RWPE1 (cell line): Measurements from ENCODE around the gene FEM1A.

Source experiments
- CTCF ChIA-PET: fragments of 350-600 bp; sonication (Branson Sonifier 250); formaldehyde crosslinking; extraction: SDS; loops from one replicate; lab custom pipeline; 2021; lab: Yijun Ruan, JAX
- POLR2A ChIA-PET: fragments of 400-600 bp; formaldehyde crosslinking; extraction: SDS; loops from one replicate; lab custom pipeline; 2020; ENCODE audit warnings: antibody characterized with exemption; ENCODE audit not compliant: low non-redundant PET; lab: Yijun Ruan, JAX
- DNase-seq: peaks from one replicate; pipeline ENCODE4 v3.0.0; 2012; ENCODE audit warnings: low spot score
- H3K27ac ChIP-seq: fragments of 450-650 bp; 2 replicates; pipeline ENCODE4 v1.5.1; 2017
- CTCF ChIP-seq: fragments of 450-650 bp; conservative IDR thresholded peaks from 2 replicates; pipeline ENCODE4 v1.5.1; 2017; ENCODE audit warnings: low read depth, mild to moderate bottlenecking

The FEM1A gene

GRCh38 chr19:4758659-4759058 is 32.9 kb upstream of the FEM1A start:
- ChIA-PET POLR2A (no interaction called here), CTCF (no interaction called here)
- no peak for TF ChIP-seq CTCF
- no peak for DNase-seq
- no peak overlapping the region for H3K27ac ChIP-seq

DNA sequence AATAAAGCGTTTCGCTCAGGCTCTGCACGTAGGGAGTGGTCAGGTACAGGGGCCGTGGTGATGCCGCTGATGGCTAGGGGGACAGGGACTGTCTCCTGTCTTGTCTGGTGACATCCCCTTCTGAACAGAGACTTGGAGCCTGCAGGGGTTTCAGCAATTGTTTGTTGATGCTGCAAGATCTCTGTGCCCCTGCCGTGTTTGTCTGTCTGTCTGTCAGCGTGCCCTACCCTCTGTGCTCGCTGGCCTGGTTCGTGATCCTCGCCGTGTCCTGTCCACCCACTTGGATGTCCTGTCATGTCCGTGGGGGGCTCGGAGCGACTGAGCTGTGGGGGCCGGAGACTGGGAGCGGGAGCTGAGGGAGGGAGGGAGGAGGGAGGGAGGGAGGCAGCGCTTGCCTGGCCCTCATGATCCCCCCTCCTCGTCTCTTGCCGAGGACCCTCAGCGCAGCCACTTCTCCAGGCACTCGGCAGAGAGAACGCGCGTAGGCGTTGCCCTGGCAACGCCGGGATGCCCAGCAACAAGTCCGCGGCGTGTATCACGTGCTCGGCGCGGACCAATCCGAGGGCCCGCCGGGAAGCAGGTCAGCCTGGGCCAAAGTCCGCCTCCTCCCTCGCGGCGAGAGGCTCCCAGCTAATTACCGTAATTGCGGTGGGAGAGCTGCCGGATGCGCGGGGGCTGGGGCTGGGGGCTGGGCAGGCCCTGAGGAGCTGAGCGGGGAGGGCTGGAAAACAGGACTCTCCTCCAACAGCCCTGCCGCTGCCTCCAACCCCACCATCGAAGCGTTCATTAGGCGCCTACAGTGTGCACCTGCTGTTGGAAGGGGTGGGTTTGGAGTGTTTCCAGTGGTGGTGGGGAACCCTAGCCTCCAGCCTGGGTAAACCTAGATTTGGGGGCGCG is 31.9 kb upstream of the FEM1A start:
- DNase-seq, result peak; percentile 99
- ChIA-PET POLR2A (no interaction called here), CTCF (interaction anchor here (1.6 kb wide), 1 partner anchor 31 kb away, joined by 5 read pairs; no protein-coding TSS in a partner anchor)
- TF ChIP-seq CTCF, result no peak
- no peak overlapping the region for H3K27ac ChIP-seq

GRCh38 chr19:4760285-4760650 is 31.3 kb upstream of the FEM1A start:
- H3K27ac ChIP-seq, result no peak overlapping the region
- DNase-seq, result no peak
- POLR2A ChIA-PET, result interaction anchor here (0.6 kb wide), 1 partner anchor 30 kb away, joined by 3 read pairs; no protein-coding TSS in a partner anchor
- no peak for TF ChIP-seq CTCF
- CTCF ChIA-PET, result interaction anchor here (1.6 kb wide), 1 partner anchor 31 kb away, joined by 5 read pairs; no protein-coding TSS in a partner anchor

GRCh38 chr19:4763021-4763420 is 28.5 kb upstream of the FEM1A start:
- H3K27ac ChIP-seq, result no peak overlapping the region
- no peak for TF ChIP-seq CTCF
- POLR2A ChIA-PET, result no interaction called here
- CTCF ChIA-PET, result interaction anchor here (1.0 kb wide), 1 partner anchor 149 kb away, joined by 4 read pairs; no protein-coding TSS in a partner anchor
- no peak for DNase-seq

DNA sequence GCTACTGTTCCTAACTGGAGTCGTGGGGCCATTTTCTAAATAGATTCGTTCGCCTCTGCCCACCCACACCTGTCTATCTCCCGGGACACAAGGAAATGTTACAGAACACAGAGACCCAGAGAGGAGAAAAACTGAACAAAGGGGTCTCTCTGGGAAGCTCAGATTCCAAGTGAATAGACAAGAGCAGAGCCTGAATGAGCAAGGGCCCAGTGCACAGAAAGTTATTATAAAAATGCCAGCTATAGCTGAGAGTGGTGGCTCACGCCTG is 27.2 kb upstream of the FEM1A start:
- DNase-seq, result no peak
- TF ChIP-seq CTCF, result no peak
- POLR2A ChIA-PET, result no interaction called here
- H3K27ac ChIP-seq, result no peak overlapping the region
- CTCF ChIA-PET, result interaction anchor here (0.6 kb wide), 2 partner anchors 171 to 284 kb away, joined by 3 to 4 read pairs; no protein-coding TSS in a partner anchor

GRCh38 chr19:4768934-4769777 is 22.4 kb upstream of the FEM1A start:
- DNase-seq, result peak; percentile 74
- ChIA-PET POLR2A (no interaction called here), CTCF (interaction anchor here (0.6 kb wide), 3 partner anchors 10 to 299 kb away, joined by 4 to 8 read pairs (median 5); no protein-coding TSS in a partner anchor)
- TF ChIP-seq CTCF, result no peak
- no peak overlapping the region for H3K27ac ChIP-seq
